Fibroblast of skin of left biceps (primary cell): Measurements from ENCODE around the gene STEAP2.
A peak's percentile ranks its signal among the peaks of the same experiment; 100 is the strongest.

Experiments used
- DNase-seq, 2 experiments: peaks; one replicate each; pipeline ENCODE4 v3.0.0-alpha.2; 2013; ENCODE audit warnings: low read depth in 2 of 2

Gene STEAP2

DNA sequence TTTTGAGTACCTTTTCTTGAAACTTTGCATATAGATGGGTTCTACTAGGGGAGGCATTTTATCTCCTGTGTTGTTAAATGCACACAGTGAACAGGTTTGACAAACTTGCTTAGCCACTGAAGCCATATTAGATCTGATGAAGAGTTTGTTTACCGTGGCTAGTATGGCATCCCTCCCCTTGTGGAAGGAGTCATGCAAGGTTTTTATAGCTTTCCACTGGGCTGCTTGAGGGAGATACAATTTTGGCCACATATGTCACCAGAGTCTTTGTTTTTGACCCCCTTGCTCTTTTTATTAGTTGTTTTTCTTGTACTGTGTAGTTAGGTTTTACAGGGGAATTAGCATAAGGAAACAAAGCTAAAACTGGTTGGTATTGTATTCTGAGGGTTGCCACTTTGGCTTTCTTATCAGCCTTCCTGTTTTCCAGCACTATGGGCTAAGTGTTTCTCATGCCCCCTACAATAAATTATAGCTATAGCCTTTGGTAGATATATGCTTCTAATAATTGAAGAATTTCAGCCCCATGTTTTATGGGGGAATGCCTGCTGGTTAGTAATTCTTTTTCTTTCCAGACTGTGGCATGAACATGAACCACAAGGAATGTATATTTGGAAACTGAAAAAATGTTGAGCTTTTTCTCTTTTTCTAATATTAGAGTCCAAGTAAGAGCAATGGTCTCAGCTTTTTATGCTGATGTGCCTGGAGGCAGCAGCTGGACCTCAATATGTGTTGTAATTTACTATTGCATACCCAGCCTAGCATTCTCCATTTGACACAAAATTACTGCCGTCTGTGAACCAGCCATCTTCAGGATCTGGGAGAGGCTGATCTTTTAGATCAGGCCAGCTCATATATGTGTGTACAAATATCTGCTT lies 18.4 kb upstream of the STEAP2 start:
- peak; percentile 41 to 42 for DNase-seq

DNA sequence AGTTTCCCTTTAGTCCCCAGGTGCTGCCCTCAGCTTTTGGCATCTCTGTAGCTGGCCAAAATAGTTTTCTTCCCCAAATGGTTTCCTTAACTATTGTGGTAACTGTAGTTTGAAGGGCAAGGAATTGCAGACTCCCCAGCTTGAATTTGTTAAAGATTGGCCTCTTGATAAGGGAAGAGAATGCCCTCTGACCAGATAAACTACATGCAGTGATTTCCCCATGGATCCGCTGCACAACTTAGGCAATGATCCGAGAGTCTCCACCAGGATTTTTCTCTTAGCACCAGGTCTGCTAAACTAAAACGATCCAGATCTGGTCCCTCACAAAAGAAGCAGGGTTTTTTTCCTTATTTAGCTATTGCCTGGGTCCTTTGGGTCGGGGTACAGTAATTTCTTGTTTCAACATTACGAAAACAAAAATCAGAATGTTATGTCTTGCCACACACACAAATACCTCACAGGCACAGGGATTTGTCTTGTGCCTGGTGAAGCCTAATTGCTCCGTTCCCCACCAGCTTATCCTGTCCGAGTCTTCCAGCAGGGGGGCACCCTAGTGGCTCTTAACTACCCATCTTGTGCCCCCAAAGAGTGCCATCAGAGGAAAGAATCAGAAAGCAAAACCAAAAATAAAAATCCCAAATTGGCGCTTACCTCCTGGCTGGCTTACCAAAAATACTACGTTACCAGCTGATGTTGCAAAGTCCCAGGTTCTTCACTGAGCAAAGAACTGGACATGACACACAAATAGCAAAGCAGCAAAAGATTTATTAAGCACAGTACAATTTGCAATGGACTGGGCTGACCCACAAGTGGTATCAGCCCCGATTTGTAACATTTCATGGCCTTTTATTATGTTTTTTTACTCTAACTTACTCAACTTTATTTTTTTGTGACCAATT lies 16.4 kb upstream of the STEAP2 start:
- no peak for DNase-seq

DNA sequence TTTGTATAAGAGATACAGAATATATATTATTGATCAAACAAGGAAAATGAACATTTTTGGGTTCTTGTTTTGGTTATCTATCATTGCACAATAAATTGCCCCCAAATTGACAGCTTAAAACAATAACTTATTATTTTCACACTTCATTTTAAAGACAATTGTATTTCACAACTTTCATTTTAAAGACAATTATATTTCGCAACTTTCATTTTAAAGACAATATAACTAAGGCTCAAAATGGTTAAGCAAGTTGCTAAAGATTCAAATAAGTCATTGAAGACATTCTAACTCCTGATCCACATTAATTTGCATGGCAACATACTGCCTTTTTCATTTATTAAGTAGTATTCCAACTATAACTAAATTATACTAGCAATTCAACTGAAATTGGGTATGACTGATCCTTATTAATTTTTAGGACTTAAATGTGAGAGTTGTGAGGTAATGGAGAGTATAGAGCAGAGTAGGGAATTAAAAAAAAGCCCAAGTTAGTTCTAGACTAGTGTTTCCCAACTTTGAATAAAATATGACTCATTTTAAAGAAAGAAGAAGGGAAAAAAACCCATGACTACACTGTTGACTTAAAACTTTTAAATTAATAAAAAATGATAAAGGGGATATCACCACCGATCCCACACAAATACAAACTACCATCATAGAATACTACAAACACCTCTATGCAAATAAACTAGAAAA lies 9.9 kb upstream of the STEAP2 start:
- no peak for DNase-seq

- DNase-seq, result no peak
Observed at GRCh38 chr7:90207956-90208355, 3.6 kb upstream of the STEAP2 start.

DNA sequence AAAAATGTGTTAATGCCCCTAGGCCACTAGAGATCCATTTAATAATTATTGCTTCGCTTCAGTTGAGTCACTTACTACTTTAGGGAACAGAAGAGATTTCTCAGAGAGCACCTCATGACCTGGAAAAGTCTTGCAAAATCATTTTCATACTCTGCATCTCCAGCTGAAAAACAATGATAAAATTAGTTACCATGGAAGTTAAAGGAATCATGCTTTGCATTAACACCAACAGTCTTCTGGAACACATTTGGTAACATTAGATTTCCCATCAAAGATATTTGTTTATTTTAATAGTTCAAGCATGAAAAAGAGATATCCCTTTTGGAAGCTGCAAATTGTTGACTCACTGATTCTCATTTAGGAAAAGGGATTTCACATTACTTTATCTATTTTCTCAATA lies 1.8 kb upstream of the STEAP2 start:
- DNase-seq, result no peak

DNA sequence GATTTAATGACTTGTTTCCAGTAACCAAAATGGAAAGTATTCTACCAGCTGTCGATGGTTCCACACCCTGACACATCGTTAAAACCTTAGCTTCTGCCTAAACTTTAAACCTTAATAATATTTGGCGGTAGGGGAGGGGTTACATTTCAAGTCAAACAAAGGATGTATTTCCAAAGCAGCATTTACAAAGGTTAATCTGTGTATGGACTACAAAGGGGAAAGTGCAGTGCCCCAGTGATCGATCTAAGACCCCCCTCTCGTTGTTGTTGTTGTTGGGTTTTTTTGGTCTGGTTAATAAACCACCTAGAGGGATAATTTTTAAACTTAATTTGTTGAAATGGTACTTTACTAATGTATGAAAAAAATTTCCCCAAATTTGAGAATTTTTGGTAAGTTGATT lies 1.1 kb upstream of the STEAP2 start:
- no peak for DNase-seq

GRCh38 chr7:90210981-90211380 lies 559 bp upstream of the STEAP2 start:
- no peak for DNase-seq

DNA sequence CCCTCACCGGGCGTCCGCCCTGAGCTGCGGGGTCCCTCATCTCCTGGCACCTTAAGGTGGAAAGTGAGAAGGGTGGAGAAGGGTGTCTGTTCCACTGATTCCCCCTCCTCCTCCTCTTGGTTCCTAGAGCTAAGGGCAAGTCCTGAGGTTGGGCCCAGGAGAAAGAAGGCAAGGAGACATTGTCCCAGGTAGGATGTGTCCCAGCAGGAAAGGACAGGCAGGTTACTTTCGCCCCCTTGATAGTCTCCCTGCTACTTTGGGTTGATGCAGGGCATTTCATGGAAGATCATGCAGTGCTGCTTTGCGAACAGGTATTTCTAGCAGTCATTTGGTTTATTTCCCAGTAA lies 582 bp downstream of the STEAP2 start:
- DNase-seq, result no peak

DNA sequence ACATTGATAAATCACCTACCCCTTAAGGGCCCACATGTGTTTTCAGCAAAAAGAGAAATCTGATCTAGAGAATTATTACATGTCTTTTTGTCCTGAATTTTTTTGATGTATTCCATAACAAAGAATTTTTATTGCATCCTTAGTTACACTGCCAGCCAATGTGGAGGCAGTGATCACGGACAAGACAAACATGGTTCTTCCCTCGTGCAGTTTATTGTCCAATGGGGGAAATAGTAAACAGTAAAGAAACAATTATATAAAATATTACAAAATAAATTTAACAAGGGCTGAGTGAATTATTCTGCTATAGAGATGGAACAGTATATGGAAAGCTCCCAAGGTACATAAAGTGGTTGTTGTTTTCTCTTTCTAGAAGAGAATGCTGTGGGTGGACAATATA lies 2.0 kb downstream of the STEAP2 start:
- DNase-seq, result no peak

DNA sequence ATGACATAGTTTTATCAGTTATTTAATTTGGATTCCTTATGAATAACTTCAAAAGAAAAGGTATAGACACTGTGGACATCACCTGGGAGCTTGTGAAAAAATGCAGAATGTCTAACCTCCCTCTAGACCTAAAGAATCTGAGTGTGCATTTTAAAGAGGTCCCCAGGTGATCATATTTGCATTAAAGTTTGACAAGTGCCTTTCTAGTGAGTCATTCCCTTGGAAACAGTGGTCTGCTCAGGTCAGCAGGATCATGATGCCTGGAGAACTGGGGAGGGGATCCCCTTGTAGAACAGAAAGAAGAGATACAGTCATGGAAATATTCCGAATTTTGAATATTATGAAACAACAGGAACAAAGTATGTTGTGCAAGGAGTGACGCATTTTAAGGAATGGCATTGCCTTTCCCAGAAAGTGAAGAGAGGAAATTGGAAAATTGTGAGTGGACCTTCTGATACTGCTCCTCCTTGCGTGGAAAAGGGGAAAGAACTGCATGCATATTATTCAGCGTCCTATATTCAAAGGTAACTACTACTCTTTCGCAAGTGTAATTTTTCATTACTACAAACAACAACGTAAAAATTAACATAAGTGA lies 4.6 kb downstream of the STEAP2 start:
- no peak for DNase-seq

GRCh38 chr7:90216771-90217170 lies 5.2 kb downstream of the STEAP2 start:
- no peak for DNase-seq

- DNase-seq, result no peak
Observed at GRCh38 chr7:90222390-90222789, 10.8 kb downstream of the STEAP2 start.

DNA sequence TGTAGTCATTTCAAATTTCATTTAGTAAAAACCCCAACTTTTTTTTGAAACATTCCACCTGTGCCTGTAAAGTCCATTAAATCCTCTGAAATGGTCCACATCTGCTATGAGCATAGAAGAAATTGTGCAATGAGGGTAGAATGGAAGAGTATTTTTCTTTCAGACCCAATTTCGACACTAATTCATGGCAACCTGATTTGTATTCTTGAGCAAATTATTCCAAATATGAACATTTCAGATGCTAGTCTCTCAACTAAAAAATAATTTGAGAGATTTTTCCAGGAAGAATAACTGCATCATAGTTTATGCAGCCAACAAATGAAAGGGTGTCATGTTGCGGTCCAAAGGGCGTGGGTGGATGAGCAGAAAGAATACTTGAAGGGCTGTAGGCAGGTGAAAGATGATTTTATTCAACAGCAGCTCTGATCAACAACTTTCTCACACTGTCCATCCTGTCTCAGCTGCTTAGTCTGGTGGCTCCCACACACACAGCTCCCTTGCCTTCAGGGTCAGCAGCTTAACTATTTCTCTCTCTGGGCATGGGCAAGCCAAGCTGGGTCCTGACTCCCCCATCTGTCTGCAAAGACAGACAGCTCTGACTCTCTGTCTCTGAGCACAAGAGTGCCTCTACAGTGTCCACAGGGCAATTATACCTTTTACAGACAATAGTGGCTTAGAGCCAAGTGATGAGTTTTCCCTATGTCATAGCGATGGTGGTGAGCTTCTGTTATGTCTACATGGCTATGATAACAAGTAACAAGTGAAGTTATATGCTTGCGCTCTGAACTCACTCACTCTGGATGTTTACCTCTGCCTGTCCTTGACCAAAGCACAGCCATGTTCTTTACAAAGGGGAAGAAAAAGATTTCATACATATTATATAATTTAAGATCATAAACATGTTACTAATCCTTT lies 11.5 kb downstream of the STEAP2 start:
- peak; percentile 57 to 68 for DNase-seq

GRCh38 chr7:90224195-90224594 lies 12.7 kb downstream of the STEAP2 start:
- DNase-seq, result no peak

GRCh38 chr7:90225181-90225580 lies 13.6 kb downstream of the STEAP2 start:
- no peak for DNase-seq

DNA sequence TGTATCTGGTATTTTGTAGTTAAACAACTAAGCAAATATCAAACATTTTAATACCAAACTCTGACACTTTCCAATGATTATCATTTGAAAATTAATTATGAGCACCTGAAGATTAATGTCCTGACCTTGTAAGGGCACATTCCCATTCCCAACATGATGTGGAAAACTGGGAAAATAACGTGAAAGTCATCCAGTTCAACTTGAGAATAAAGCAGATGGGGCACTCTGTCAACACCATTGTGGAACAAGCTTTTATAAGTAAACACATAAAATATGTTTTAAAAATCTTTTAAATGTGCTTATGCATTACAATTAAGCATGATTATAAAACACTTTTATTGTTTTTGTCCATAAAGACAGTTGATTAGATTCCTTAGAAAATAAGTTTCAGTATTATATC lies 14.1 kb downstream of the STEAP2 start:
- DNase-seq, result no peak

DNA sequence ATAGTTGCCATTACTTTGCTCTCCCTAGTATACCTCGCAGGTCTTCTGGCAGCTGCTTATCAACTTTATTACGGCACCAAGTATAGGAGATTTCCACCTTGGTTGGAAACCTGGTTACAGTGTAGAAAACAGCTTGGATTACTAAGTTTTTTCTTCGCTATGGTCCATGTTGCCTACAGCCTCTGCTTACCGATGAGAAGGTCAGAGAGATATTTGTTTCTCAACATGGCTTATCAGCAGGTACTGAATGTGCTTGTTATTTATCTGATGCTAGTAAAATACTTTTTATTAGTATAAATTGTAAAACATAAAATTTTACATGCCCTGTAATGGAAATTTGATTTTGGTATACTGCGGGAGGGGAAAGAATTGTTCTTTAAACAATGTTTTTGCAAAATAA lies 15.7 kb downstream of the STEAP2 start:
- no peak for DNase-seq

GRCh38 chr7:90229682-90230081 lies 18.1 kb downstream of the STEAP2 start:
- DNase-seq, result no peak

- DNase-seq, result no peak
Observed at GRCh38 chr7:90230834-90231233, 19.3 kb downstream of the STEAP2 start.

DNA sequence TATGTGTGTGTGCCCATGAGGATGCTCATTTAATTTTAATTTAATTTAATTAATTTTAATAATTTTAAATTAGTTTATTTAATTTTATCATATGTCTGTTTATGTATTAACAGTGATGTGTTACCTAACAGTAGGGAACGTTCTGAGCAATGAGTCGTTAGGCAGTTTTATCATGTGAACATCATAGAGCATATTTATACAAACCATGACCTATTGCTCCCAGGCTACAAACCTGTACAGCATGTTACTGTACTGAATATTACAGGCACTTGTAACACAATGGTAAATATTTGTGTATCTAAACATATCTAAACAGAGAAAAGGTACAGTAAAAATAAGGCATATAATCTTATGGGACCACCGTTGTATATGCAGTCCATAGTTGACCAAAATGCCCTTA lies 19.8 kb downstream of the STEAP2 start:
- no peak for DNase-seq

- DNase-seq, result no peak
Observed at GRCh38 chr7:90232430-90232829, 20.9 kb downstream of the STEAP2 start.
